G401 (cell line): ENCODE measurements around the gene MACROH2A2. TPM values are rescaled to one million over a fixed set of nuclear protein-coding genes. Genes with fewer than 3 reads are reported as not detected.
"Not testable (repeated sequence)": the region's sequence is repeated elsewhere in the genome, so short reads cannot be mapped to it uniquely, and the experiment has no call there.

Source experiments
- DNase-seq: peaks from one replicate; pipeline ENCODE4 v3.0.0-alpha.2; 2015; ENCODE audit warnings: low spot score
- in situ Hi-C: cut with HindIII; loops from 2 replicates; pipeline ENCODE4 v1.10.0; 2016; ENCODE audit warnings: low sequenced_read_pairs, mixed read lengths
- total RNA-seq: library from RNA; depleted of rRNA; stranded (reverse); fragments of >200 nt; shearing (Covaris generic); gene quantifications from 2 replicates; pipeline ENCODE4 v1.2.3, GENCODE V29; 2014

The MACROH2A2 gene
- total RNA-seq, 1 experiment from 2014 or later: 83.1 TPM

GRCh38 chr10:70094250-70094649 lies 41.6 kb downstream of the MACROH2A2 start:
- in situ Hi-C loops: no loop called here
- DNase-seq: no peak

GRCh38 chr10:70096016-70096704 lies 43.5 kb downstream of the MACROH2A2 start:
- in situ Hi-C loops: no loop called here
- no peak for DNase-seq

- no peak for DNase-seq
- in situ Hi-C loops: no loop called here
These were observed 44.2 kb downstream of the MACROH2A2 start for GRCh38 chr10:70096705-70097420.

- no peak for DNase-seq
These were observed 44.8 kb downstream of the MACROH2A2 start for GRCh38 chr10:70097459-70097858.

GRCh38 chr10:70098271-70098670 lies 45.6 kb downstream of the MACROH2A2 start:
- no peak for DNase-seq
- in situ Hi-C loops: no loop called here

More at GRCh38 chr10:70097459-70097858, 44.8 kb downstream of the MACROH2A2 start:
- in situ Hi-C loops: no loop called here

GRCh38 chr10:70101068-70101562 lies 48.5 kb downstream of the MACROH2A2 start:
- DNase-seq, in situ Hi-C loops: not testable (repeated sequence)

GRCh38 chr10:70101668-70102067 lies 49.0 kb downstream of the MACROH2A2 start:
- in situ Hi-C loops: no loop called here
- no peak for DNase-seq

GRCh38 chr10:70106958-70107791 lies 54.5 kb downstream of the MACROH2A2 start:
- no peak for DNase-seq
- in situ Hi-C loops: no loop called here

GRCh38 chr10:70109064-70109729 lies 56.6 kb downstream of the MACROH2A2 start:
- in situ Hi-C loops: no loop called here
- DNase-seq: peak; percentile 74

GRCh38 chr10:70111496-70111895 lies 58.9 kb downstream of the MACROH2A2 start:
- DNase-seq: no peak
- in situ Hi-C loops: no loop called here

GRCh38 chr10:70112071-70112470 lies 59.4 kb downstream of the MACROH2A2 start:
- in situ Hi-C loops: no loop called here
- DNase-seq: no peak

- in situ Hi-C loops: no loop called here
- no peak for DNase-seq
These were observed 62.3 kb downstream of the MACROH2A2 start for GRCh38 chr10:70114902-70115301.

GRCh38 chr10:70115948-70116682 lies 63.5 kb downstream of the MACROH2A2 start:
- in situ Hi-C loops: no loop called here
- peak; percentile 63 for DNase-seq

GRCh38 chr10:70117646-70118045 lies 65.0 kb downstream of the MACROH2A2 start:
- no peak for DNase-seq
- in situ Hi-C loops: no loop called here

GRCh38 chr10:70118196-70118595 lies 65.5 kb downstream of the MACROH2A2 start:
- in situ Hi-C loops: no loop called here
- no peak for DNase-seq

GRCh38 chr10:70119197-70119596 lies 66.6 kb downstream of the MACROH2A2 start:
- in situ Hi-C loops: no loop called here
- no peak for DNase-seq

GRCh38 chr10:70119623-70120022 lies 67.0 kb downstream of the MACROH2A2 start:
- no peak for DNase-seq
- in situ Hi-C loops: no loop called here

GRCh38 chr10:70120417-70120816 lies 67.8 kb downstream of the MACROH2A2 start:
- DNase-seq: no peak
- in situ Hi-C loops: no loop called here
